GM18511 (cell line): ENCODE measurements around the gene PARD3.
"Not testable (repeated sequence)": the region's sequence is repeated elsewhere in the genome, so short reads cannot be mapped to it uniquely, and the experiment has no call there.

Experiments used
- ATAC-seq: cut with Tn5 transposase; IDR thresholded peaks from one replicate; pipeline ENCODE4 v1.9.1; 2021; ENCODE audit warnings: mild to moderate bottlenecking, moderate library complexity; ENCODE audit not compliant: unreplicated experiment

The PARD3 gene

DNA sequence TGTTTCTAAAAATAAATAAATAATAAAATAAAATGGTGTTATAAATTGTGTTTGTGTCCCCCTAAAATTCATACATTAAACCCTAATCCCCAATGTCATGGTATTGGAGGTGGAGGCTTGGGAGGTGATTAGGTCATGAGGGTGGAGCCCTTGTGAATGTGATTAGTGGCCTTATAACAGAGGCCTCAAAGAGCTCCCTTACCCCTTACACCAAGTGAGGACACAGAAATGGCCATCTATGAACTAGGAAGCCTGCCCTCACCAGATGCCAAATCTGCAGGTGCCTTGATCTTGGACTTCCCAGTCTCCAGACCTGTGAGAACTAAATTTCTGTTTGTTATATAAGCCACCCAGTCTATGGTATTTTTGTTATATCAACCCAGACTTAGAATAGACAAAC is 738.7 kb downstream of the PARD3 start:
- no peak for ATAC-seq

DNA sequence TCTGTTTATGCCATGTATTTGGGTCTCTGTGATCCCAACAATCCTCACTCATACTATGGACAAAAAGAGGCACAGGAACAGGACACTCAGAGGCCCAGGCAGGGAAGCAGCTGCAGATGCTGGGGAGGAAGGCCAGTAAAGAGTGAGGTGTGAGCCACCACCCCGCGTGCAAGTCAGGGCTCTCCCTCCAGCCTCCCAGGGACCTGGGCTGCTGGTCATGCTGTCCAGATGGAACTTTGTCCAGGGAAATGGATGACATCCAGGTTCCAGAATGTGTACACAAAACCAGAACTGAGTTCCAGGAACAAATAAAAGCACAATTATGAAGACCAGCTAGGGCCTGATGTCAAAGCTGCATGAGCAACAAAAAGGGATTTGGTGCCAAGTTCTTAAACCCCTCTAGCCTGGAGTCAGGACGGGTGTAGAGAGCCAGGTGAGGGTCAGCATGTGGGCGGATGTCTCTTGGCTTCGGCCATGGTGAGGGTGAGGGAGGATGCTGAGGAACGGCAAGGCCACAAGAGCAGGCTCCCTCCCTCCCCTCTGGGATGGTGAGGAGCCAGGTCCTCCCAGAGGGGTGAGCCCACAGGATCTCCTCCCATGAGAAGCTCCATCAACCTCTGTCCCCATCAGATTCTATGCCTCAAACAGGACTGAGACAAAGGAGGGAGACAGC is 739.7 kb downstream of the PARD3 start:
- no peak for ATAC-seq

DNA sequence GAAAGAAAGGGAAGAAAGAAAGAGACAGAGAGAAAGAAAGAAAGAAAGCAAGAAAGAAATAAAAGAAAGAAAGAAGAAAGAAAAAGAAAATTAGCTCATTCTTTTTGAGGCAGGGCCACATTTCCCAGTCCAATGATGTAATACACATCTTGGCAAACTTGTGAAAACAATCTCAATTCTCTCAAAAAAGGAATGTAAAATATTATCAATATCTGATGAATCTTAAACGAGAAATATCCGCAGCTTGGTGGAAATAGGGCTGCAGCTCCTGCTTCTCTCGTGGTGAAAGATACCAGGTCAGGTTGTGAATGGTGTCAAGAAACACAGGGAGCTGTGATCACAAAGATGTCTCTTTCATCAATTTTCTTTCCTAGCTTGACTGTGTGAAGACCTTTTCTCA is 741.0 kb downstream of the PARD3 start:
- ATAC-seq = no peak

DNA sequence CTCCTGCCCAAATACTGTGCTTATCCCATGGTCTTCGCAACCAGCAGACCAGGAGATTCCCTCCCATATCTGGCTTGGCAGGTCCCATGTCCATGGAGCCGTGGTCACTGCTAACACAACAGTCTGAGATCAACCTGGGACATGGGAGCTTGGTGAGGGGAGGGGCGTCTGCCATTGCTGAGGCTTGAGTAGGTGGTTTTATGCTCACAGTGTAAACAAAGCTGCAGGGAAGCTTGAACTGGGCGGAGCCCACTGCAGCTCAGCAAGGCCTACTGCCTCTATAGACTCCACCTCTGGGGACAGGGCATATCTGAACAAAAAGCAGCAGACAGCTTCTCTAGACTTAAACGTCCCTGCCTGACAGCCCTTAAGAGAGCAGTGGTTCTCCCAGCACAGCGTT is 747.4 kb downstream of the PARD3 start:
- not testable (repeated sequence) for ATAC-seq

DNA sequence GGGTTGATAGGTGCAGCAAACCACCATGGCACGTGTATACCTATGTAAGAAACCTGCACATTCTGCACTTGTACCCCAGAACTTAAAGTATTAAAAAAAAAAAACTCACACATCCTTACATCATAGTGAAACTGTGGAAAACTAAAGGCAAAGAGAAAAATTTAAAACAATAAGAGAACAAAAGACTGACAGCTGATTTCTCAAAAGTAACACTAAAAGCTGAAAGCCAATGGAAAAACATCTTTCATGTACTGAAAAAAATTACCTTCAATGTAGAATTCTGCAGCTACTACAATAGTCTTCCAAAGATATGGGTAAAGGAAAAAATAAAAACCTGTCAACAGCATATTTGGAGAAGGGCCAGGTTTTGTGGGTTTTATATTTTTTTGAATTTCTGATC is 751.5 kb downstream of the PARD3 start:
- ATAC-seq = no peak

DNA sequence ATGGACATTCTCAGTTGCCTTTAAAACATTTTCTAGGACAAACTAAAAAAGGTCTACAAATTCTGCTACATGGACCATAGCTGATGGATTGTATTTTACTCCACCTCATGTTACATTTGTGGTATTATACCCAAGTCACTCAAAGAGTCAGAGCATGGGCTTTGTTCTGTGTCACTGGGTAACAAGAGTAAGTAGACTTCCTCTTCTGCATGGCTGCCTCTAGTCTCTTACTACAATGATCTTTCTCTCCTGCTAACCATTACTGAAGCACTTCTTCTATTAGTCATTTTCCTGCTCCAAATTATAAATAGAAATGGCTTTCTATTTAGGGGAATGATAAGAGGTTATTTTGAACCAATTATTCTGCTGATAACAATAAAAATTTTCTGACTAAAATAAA is 753.3 kb downstream of the PARD3 start:
- no peak for ATAC-seq
